ENCODE measurements around the gene PHF21B.

PHF21B gene

GRCh38 chr22:44888491-44889254 is 121.1 kb downstream of the PHF21B start:
- Histone ChIP-seq H3K4me3 (no peak overlapping the region), H3K27ac (no peak overlapping the region)

- Histone ChIP-seq H3K27ac (no peak overlapping the region), H3K4me3 (no peak overlapping the region)
These were observed 121.9 kb downstream of the PHF21B start for GRCh38 chr22:44887941-44888366.

GRCh38 chr22:44885806-44886360 is 123.9 kb downstream of the PHF21B start:
- H3K4me3 ChIP-seq = no peak overlapping the region

GRCh38 chr22:44884968-44885805 is 124.6 kb downstream of the PHF21B start:
- no peak overlapping the region for H3K4me3 ChIP-seq
- no peak overlapping the region for H3K27ac ChIP-seq

More at GRCh38 chr22:44885806-44886360, 123.9 kb downstream of the PHF21B start:
- H3K27ac ChIP-seq = no peak overlapping the region

GRCh38 chr22:44884562-44884961 is 125.2 kb downstream of the PHF21B start:
- H3K27ac ChIP-seq = no peak overlapping the region
- no peak overlapping the region for H3K4me3 ChIP-seq

- Histone ChIP-seq H3K4me3 (no peak overlapping the region), H3K27ac (no peak overlapping the region)
These were observed 126.8 kb downstream of the PHF21B start for GRCh38 chr22:44883011-44883421.

- H3K4me3 ChIP-seq = no peak overlapping the region
- no peak overlapping the region for H3K27ac ChIP-seq
These were observed 127.4 kb downstream of the PHF21B start for GRCh38 chr22:44882226-44882905.

- Histone ChIP-seq H3K4me3 (no peak overlapping the region), H3K27ac (no peak overlapping the region)
These were observed 128.2 kb downstream of the PHF21B start for GRCh38 chr22:44881624-44882023.

GRCh38 chr22:44880610-44881290 is 129.1 kb downstream of the PHF21B start:
- H3K4me3 ChIP-seq = no peak overlapping the region
- no peak overlapping the region for H3K27ac ChIP-seq

GRCh38 chr22:44879301-44879680 is 130.5 kb downstream of the PHF21B start:
- H3K4me3 ChIP-seq = no peak overlapping the region
- H3K27ac ChIP-seq = no peak overlapping the region

GRCh38 chr22:44878483-44879300 is 131.1 kb downstream of the PHF21B start:
- Histone ChIP-seq H3K4me3 (no peak overlapping the region), H3K27ac (no peak overlapping the region)

GRCh38 chr22:44876921-44877320 is 132.9 kb downstream of the PHF21B start:
- Histone ChIP-seq H3K27ac (no peak overlapping the region), H3K4me3 (no peak overlapping the region)

GRCh38 chr22:44871782-44872181 is 138.0 kb downstream of the PHF21B start:
- no peak overlapping the region for H3K27ac ChIP-seq

GRCh38 chr22:44870021-44870420 is 139.8 kb downstream of the PHF21B start:
- Histone ChIP-seq H3K4me3 (no peak overlapping the region), H3K27ac (no peak overlapping the region)

More at GRCh38 chr22:44871782-44872181, 138.0 kb downstream of the PHF21B start:
- no peak overlapping the region for H3K4me3 ChIP-seq

- H3K4me3 ChIP-seq = no peak overlapping the region
- H3K27ac ChIP-seq = no peak overlapping the region
These were observed 140.6 kb downstream of the PHF21B start for GRCh38 chr22:44869196-44869595.

- no peak overlapping the region for H3K27ac ChIP-seq
- no peak overlapping the region for H3K4me3 ChIP-seq
These were observed 144.4 kb downstream of the PHF21B start for GRCh38 chr22:44865193-44866057.

- Histone ChIP-seq H3K27ac (peak overlapping the region in 1 of 21 experiments; percentile 17), H3K4me3 (no peak overlapping the region)
These were observed 146.6 kb downstream of the PHF21B start for GRCh38 chr22:44862981-44863860.
